Islet precursor cell (in vitro differentiated cells): ENCODE data around the gene POLD1.

Experiments used
- DNase-seq: peaks from one replicate; pipeline ENCODE4 v3.0.0-alpha.2; 2018

Gene POLD1

DNA sequence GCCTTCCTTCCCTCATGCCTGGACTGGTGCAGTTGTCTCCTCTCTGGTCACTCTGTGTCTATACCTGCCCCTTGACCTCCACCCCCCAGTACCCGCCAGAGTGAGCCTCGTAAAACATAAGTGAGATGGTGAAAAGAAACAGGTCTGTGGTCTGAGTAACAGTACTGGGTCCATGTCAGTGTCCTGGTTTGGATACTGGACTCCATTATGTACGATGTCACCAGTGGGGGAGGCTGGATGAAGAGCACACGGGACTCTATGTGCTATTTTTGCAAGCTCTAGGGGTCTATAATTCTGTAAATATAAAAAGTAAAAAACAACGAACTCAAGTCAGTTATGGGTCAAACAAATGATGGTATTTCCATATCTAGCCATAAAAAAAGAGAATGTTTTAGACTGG, 62.9 kb downstream of the POLD1 start:
- no peak for DNase-seq

DNA sequence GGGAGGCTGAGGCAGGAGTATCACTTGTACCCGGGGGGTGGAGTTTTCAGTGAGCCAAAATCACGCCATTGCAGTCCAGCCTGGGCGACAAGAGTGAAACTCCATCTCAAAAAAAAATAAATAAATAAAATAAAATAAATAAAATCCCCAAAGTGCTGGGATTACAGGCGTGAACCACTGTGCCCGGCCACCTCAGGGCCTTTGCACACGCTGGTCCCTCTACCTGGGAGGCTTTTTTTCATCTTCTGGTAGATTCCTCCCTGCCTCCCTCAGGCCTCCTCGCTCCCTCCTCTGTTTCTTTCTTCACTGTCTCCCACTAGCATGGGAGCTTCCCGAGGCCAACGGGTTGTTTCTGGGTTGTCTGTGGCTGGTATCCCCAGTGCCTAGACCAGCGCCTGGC, 63.6 kb downstream of the POLD1 start:
- DNase-seq = no peak

DNA sequence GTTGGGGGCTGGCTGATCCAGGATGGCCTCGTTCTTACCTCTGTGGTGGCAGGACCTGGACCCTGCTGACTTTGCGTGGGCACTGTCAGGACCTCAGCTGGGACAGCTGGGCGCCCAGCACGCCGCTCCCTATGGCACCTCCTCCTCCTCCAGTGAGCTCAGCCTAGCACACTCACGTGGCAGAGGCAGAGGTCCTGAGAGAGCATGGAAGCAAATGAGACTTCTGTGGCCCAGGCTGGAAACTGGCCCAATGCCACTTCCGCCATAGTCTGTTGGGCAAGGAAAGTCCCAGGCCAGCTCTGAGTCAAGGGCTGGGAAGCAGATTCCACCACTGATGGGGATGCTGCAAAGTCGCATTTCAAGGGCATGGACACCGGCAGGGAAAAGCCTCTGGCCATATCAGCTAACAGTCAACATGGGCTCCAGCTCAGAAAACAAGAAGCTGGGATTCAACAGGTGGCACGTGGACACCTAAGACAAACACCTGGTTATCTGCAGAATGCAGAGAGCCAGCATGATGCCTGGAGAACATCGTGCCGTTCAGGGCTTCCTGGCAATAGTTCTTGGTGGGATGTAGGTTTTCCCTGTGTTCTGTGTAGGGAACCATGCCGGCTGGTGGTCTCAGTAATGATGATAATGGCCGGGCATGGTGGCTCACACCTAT, 65.2 kb downstream of the POLD1 start:
- no peak for DNase-seq

DNA sequence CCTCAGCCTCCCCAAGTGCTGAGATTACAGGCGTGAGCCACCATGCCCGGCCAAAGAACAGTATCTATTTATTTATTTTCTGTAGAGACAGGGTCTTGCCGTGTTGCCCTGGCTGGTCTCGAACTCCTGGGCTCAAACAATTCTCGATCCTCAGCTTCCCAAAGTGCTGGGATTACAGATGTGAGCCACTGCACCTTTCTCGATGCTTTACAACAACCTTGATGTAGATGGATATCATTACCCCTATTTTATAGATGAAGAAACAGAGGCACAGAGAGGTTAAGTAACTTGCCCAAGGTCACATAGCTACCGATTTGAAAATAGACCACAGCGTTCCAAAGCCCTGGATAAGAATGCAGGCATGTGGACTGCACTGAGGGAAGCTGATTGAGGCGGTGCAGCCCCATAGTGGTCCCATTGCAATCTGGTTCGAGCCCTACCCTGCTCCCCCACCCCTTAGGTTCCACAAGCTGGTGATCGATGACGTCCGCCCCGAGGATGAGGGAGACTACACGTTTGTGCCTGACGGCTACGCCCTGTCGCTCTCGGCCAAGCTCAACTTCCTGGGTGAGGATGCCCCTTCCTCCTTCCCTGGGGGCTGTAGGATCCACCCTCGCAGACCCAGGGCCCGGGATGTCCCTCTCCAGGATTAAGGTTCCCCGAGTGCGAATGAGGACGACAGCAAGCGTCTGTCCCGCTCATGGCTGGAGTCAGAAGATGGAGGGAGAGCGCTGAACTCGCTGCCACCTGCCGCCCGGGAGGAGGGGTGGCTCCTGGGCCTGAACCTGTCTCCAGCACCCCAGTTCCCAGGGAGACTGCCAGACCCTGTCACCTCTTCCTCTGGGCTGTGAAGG, 66.4 kb downstream of the POLD1 start:
- DNase-seq = no peak

DNA sequence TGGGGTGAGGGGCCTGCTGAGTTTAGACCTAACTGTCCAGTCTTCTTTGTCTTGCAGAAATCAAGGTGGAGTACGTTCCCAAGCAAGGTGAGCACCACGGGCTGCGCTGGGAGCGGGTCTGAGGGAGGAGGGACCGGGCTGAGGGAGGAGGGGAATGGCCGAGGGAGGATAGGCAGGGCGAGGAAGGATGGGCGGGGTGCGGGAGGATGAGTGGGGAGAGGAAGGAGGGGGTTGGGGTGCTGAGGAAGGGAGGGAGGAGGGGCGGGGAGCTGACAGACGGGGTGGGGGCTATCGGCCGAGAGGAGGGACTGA, 67.0 kb downstream of the POLD1 start:
- DNase-seq = no peak

DNA sequence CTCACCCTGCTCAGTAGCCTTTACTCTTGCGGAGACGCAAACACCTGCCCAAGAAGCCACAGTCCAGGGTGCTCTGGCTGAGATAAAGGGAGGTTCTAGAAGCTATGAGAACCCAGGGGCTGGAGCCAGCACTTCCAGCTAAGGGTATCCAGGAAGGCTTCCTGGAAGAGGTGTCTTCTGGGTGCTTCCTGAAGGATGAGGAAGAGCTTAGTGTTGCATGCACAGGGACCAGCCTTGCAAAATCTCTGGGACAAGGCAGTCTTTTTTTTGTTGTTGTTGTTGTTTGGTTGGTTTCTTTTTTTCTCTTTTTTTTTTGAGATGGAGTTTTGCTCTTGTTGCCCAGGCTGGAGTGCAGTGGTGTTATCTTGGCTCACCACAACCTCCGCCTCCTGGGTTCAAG, 69.1 kb downstream of the POLD1 start:
- no peak for DNase-seq

DNA sequence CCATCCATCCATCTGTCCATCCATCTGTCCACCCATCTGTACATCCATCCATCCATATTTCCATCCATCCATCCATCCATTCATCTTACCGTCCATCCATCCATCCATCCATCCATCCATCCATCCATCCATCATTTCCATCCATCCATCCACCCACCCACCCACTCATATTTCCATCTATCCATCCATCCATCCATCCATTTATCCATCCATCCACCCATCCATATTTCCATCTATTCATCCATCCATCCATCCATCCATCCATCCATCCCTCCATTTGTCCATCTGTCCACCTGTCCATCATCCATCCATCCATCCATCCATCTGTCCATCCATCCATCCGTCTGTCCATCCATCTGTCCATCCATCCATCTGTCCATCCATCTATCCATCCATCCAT, 71.8 kb downstream of the POLD1 start:
- DNase-seq = no peak

DNA sequence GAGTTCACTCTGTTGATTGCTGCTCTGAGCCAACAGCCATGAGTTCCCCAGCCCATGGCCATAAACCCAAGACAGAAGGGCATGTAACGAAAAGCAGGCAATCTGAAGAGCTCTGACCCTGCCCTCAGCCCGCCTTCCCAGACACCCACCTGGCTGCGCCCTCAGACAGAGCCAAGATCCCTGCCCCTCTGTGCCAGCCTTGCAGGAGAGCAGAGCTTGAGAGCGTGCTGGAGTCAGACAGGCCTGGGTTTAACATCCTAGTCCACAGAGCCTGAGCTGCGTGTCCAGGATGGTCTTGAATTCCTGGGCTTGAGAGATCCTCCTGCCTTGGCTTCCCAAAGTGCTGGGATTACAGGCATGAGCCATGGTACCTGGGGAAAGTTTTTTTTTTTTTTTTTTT, 73.2 kb downstream of the POLD1 start:
- no peak for DNase-seq

DNA sequence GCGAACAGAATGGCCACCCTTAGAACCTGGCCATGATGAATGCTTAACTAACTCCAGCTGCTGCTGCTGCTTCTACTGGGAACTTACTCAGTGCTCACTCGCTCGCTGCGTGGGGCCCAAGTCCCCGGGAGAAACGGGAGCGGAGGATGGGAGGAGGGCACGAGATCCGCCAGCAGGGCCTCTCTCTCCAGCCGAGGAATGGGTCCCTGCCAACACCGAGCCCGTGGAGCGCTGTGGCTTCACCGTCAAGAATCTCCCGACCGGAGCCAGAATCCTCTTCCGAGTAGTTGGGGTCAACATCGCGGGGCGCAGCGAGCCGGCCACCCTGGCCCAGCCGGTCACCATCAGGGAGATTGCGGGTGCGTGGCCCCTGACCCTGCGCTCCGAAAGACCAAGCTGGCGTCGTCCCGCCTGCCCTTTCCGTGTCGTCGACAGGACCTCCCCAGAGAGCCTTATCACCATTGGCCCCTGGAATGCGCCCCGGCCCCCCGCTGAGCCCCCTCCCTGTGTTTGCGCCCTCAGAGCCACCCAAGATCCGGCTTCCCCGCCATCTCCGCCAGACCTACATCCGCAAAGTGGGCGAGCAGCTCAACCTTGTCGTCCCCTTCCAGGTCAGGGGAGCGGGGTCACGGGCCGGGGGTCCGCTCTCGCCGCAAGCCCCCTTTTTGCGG, 74.4 kb downstream of the POLD1 start:
- DNase-seq = no peak

DNA sequence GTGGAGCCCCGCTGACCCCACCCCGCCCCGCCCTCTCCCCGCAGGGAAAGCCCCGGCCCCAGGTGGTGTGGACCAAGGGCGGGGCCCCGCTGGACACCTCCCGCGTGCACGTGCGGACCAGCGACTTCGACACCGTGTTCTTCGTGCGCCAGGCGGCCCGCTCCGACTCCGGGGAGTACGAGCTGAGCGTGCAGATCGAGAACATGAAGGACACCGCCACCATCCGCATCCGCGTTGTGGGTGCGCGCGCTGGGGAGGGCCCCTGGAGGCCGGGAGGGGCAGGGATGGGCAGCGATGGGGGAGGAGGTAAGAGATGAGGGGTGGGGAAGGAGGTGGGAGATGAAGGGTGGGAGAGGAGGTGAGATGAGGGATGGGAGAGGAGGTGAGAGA, 74.9 kb downstream of the POLD1 start:
- no peak for DNase-seq

DNA sequence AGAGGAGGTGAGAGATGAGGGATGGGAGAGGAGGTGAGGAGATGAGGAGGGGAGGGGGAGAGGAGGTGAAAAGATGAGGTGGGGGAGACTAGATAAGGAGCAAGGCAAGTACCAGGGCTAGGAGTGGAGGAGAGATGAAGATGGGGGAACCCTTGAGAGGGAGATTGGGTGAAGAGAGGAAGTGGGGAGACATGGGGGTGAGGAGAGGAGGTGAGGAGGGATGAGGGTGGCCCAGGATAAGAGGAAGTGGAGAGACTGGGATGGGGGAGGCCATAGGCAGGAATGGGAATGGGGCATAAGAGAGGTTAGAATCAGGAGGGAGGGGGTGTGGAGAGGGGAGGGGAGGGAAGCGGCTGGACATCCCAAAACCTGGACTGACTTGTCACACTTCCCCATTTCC, 75.5 kb downstream of the POLD1 start:
- DNase-seq = no peak

DNA sequence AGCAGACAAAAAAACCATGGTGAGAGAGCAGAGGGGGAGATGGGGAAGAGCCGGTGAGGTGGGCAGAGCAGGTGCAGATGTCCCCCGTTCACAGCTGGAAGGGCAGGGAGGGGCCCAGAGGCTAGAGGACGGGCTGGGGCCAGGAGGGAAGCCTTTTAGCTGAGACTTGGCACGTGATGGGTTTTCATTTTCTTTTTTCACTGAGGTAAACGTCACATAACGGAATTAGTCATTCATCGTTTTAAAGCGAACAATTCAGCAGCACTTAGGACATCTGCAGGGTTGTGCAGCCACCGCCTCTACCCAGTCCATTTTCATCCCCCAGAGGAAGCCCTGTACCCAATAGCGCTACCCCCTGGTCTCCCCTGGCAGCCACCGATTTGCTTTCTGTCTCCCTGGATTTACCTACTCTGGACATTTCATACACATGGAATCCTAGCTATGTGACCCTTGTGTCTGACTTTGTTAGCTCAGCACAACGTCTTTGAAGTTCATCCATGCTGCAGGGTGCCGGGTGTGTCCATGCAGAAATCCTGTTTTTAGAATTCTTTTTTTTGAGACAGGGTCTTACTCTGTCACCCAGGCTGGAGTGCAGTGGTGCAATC, 76.1 kb downstream of the POLD1 start:
- DNase-seq = peak; percentile 73

DNA sequence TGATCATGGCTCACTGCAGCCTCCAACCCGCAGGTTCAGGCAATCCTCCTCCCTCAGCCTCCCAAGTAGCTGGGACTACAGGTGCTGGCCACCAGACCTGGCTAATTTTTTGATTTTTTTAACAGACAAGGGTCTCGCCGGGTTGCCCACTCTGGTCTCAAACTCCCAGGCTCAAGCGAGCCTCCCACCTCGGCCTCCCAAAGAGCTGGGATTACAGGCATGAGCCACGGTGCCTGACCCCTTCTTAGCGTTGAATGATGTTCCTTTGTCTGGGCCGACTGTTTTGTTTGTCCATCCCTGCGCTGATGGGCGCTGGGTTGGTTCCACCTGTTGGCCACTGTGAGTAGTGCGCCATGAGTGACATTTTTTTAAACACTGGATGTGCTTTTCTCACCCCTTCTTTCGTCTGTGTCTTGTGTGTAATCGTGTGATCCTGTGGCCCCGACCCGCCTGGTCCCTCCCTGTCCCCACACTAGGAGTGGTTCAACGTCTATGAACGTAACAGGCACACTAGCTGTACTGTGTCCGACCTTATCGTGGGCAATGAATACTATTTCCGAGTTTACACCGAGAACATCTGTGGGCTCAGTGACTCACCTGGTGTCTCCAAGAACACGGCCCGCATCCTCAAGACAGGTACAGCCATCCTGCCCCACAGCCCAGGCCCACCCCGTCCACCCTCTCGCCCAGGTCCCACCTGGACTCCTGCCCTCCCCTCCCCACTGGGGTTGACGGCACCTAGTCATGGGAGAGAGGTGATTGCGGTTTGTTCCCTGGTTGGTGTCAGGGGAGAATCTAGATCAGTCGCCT, 77.1 kb downstream of the POLD1 start:
- DNase-seq = peak; percentile 80

DNA sequence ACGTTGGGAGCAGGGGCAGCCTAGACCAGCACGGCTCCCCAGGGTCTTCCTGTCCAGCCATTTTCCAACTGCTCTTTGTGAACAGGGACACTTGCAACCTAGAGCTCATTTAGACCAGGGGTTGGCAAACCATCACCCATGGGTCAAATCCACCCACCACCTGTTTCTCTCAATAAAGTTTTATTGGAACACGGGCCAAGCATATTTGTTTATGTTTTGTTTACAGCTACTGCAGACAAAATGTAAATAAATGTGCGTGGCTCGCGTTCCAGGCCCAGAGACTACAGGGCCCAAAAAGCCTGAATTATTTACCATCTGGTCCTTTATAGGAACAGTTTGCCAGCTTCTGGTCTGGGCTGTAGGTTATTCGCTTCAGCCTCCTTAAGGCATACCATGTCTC, 78.8 kb downstream of the POLD1 start:
- no peak for DNase-seq

DNA sequence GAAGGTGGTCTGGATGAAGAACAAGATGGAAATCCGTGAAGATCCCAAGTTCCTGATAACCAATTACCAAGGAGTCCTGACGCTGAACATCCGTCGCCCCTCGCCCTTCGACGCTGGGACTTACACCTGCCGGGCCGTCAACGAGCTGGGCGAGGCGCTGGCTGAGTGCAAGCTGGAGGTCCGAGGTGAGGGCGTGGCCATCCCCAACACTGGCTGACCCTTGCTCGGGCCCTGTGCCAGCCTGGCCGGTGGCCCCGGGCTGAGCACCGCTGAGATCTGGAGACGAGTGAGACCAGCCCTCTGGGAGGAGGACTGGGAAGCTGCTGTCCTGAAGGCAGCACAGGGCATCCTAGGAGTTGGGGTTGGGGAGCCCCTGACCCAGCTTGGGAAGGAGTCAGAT, 80.2 kb downstream of the POLD1 start:
- no peak for DNase-seq

DNA sequence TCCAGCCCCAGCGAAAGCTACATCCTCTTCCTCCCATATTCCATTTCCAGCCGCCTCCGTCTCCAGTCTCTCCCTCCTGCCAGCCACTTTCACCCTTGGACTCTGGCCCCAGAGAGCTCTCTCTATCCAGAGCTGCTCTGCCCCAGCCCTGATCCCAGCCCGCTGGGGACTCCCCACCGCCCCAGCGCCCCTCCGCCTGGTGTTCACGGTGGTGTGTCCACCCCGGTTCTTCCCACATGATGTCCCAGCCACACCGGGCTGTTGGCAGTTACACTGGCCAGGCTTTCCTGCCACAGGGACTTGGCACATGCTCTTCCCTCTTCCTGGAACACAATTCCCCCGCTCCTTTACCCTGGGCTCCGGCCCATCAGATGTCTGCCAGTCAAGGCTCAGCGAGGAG, 80.9 kb downstream of the POLD1 start:
- DNase-seq = no peak

DNA sequence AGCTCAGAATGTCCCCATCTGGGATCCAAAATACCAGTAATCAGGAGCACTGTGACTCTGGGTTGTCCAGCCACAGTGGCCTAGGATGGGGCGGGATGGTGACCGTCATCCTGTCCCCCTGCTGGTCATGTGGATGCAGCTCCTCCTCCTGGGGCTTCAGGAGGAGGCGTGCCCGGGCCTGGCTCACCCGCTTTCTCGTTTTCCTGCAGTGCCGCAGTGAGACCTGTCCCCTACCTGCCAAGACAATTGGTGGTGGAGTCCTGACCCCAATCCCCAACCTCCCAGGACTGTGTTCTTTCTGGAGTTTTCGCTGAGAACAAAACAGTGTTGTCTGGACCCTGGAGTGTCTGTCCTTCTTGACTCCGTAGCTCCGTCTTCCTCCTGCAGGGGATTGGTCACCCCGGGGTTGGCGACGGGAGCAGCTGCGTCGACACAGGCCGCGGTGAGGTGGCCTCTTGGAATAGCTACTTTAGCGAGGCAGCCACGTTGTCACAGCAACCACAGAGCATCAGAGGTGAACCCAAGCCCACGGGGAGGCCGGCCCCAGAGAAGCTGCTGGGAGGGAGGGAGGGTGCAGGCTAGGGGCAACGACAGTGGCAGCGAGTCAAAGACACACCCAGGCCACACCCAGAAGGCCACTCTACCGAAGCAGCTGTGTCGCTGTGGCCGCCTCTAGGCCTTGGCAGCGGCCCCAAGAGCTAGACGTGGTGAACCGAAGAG, 82.0 kb downstream of the POLD1 start:
- peak; percentile 86 for DNase-seq

DNA sequence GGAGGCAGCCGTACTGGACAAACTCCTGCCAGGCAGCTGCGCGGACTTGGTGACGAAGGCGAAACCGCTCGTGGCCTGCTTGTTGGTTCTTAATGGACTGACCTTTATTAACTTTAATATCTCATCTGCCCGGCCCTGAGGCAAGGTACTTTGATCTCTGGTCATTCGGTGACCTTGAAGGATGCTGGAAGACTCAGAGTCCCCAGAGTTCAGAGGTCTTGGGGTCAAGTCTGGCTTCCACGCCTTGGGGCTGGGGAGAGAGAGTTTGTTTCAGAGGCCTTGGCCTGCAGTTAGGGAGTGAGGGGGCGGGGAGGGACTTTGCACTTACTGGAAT, 82.5 kb downstream of the POLD1 start:
- DNase-seq = no peak

DNA sequence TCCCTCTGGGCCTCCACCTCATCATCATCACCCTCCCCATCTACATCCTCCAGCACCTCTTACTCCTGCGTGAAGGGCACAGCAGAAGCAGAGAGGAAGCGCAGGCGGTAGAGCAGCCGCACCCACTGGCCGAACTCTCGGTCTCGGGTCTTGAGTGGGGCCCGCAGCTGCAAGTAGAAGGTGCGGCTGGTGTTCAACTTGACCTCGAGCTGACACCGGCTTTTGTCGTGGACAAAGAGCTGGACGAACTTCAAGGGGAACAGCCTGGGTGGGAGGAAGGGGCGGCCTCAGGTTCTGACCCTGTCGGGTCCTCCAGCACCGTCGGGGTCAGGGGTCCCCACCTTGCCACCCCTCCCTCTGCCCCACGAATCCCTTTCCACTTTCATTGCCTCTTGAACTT, 83.4 kb downstream of the POLD1 start:
- no peak for DNase-seq
